ENCODE data around the gene VWA7.

GRCh38 chr6:31762356-31762755 lies 14.8 kb downstream of the VWA7 start, which contains the start of gene SAPCD1:
- TF ChIP-seq CTCF (IDR thresholded peaks at IDR 0.05) = no peak
- no peak for TF ChIP-seq ZFX (IDR thresholded peaks at IDR 0.05; ENCODE audit: borderline replicate concordance)

Measured in 22Rv1 (cell line).